Measurements from ENCODE around the gene GRK2.

GRK2 gene

GRCh38 chr11:67280341-67280787 is 14.1 kb downstream of the GRK2 start:
- no peaks in the 10 kb centered on the region for H3K9me3 ChIP-seq
- no peak overlapping the region for H3K4me3 ChIP-seq
- H3K4me1 ChIP-seq: peaks cover 5 to 40% (median 34%) of the 10 kb centered on the region in 4 donors
- peaks cover 63 to 72% (median 67%) of the 10 kb centered on the region in 3 donors for H3K36me3 ChIP-seq
- TF ChIP-seq CTCF (IDR thresholded peaks at IDR 0.05): no peak
- peak; percentile 13 to 46 for DNase-seq
- intact Hi-C loops (cut with DNase I; ENCODE audit: low total_unique reads): no loop called here
- H3K27ac ChIP-seq: peak overlapping the region; percentile 18 to 29
- H3K27me3 ChIP-seq: no peaks in the 10 kb centered on the region

- peaks cover 69 to 78% (median 73%) of the 10 kb centered on the region in 3 donors for H3K36me3 ChIP-seq
- DNase-seq: peak; percentile 17 to 62
- H3K4me3 ChIP-seq: no peak overlapping the region
- peaks cover 0 to 34% (median 27%) of the 10 kb centered on the region in 4 donors for H3K4me1 ChIP-seq
- intact Hi-C loops (cut with DNase I; ENCODE audit: low total_unique reads): no loop called here
- H3K27me3 ChIP-seq: no peaks in the 10 kb centered on the region
- TF ChIP-seq CTCF (IDR thresholded peaks at IDR 0.05): no peak
- peak overlapping the region; percentile 18 to 29 for H3K27ac ChIP-seq
- H3K9me3 ChIP-seq: no peaks in the 10 kb centered on the region
These were observed 14.7 kb downstream of the GRK2 start for GRCh38 chr11:67280788-67281551.

DNA sequence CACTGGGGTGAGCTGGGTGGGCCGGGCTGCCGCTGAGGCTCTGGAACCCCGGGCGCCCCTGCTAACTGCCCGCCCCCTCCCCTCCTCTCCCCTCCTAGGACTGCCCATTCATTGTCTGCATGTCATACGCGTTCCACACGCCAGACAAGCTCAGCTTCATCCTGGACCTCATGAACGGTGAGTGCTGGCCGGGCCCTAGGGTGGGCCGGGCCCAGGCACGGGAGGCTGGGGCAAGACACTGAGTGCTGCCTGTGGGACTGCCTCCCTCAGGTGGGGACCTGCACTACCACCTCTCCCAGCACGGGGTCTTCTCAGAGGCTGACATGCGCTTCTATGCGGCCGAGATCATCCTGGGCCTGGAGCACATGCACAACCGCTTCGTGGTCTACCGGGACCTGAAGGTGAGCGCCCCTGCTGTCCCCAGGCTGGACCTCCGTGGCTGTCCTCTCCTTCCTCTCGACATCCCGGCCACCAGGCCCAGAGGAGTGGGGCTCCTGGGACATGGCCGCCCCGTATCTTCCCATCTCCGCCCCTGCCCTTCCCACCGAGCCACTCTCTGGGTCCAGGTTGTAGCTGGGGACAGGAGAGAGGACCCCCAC is 15.4 kb downstream of the GRK2 start:
- Histone ChIP-seq H3K4me3 (no peak overlapping the region), H3K36me3 (peaks cover 71 to 84% (median 80%) of the 10 kb centered on the region in 3 donors), H3K27me3 (no peaks in the 10 kb centered on the region), H3K9me3 (no peaks in the 10 kb centered on the region), H3K4me1 (peaks cover 0 to 30% (median 22%) of the 10 kb centered on the region in 4 donors), H3K27ac (no peak overlapping the region)
- peak; percentile 18 to 58 for DNase-seq
- TF ChIP-seq CTCF (IDR thresholded peaks at IDR 0.05): no peak
- intact Hi-C loops (cut with DNase I; ENCODE audit: low total_unique reads): no loop called here

DNA sequence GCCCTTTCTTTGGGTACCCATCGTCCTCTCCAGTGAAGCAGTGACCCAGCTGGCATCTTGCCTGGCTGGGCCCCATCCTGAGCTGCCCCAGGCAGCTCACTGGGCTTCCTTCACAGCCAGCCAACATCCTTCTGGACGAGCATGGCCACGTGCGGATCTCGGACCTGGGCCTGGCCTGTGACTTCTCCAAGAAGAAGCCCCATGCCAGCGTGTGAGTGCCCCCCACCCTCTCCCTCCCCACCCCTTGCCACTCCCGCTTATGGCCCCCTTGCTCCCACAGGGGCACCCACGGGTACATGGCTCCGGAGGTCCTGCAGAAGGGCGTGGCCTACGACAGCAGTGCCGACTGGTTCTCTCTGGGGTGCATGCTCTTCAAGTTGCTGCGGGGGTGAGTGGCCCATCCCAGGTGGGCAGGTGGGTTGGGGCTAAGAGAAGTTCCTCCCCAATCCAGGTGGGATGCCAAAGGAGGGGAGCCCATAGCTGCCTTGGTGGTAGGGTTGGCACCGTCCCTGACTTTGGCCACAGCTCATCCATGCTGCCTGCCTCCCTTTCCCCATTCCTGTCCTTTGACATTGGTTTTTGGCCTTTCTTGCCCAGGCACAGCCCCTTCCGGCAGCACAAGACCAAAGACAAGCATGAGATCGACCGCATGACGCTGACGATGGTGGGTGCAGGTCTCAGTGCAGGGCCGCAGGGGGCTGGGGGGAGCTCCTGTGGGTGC is 16.0 kb downstream of the GRK2 start:
- H3K9me3 ChIP-seq: no peaks in the 10 kb centered on the region
- DNase-seq: peak in 1 of 2 donors; percentile 64
- H3K4me3 ChIP-seq: no peak overlapping the region
- intact Hi-C loops (cut with DNase I; ENCODE audit: low total_unique reads): no loop called here
- TF ChIP-seq CTCF (IDR thresholded peaks at IDR 0.05): no peak
- peaks cover 71 to 88% (median 83%) of the 10 kb centered on the region in 3 donors for H3K36me3 ChIP-seq
- peak overlapping the region in 1 of 2 donors; percentile 22 for H3K27ac ChIP-seq
- H3K4me1 ChIP-seq: peaks cover 0 to 27% (median 19%) of the 10 kb centered on the region in 4 donors
- H3K27me3 ChIP-seq: no peaks in the 10 kb centered on the region

GRCh38 chr11:67282876-67283371 is 16.7 kb downstream of the GRK2 start:
- H3K36me3 ChIP-seq: peaks cover 71 to 88% (median 83%) of the 10 kb centered on the region in 3 donors
- intact Hi-C loops (cut with DNase I; ENCODE audit: low total_unique reads): no loop called here
- no peak for DNase-seq
- H3K27ac ChIP-seq: peak overlapping the region in 1 of 2 donors; percentile 26
- H3K4me1 ChIP-seq: peaks cover 4 to 27% (median 19%) of the 10 kb centered on the region in 4 donors
- H3K4me3 ChIP-seq: no peak overlapping the region
- H3K9me3 ChIP-seq: no peaks in the 10 kb centered on the region
- no peaks in the 10 kb centered on the region for H3K27me3 ChIP-seq
- TF ChIP-seq CTCF (IDR thresholded peaks at IDR 0.05): no peak
